OCI-LY1 (cell line): Measurements from ENCODE around the gene RPS27A.
"Not testable (repeated sequence)": the region's sequence is repeated elsewhere in the genome, so short reads cannot be mapped to it uniquely, and the experiment has no call there.

ENCODE experiments used
- H2AFZ ChIP-seq: fragments of 200-600 bp; sonication (generic), shearing (Covaris generic); 2 replicates; pipeline ENCODE4 v1.6.0; 2014; ENCODE audit warnings: antibody characterized with exemption, mild to moderate bottlenecking, low read length
- H3F3A ChIP-seq: fragments of 200-600 bp; sonication (generic), shearing (Covaris generic); 2 replicates; pipeline ENCODE4 v1.6.0; 2014; ENCODE audit warnings: mild to moderate bottlenecking, antibody characterized with exemption, low read length, moderate library complexity; ENCODE audit not compliant: insufficient read depth
- H3K27ac ChIP-seq: fragments of 200-600 bp; sonication (generic); 2 replicates; pipeline ENCODE4 v1.5.1; 2014; ENCODE audit warnings: low read length, mixed run types, mild to moderate bottlenecking, low read depth; ENCODE audit not compliant: poor library complexity, severe bottlenecking
- H3K27me3 ChIP-seq: fragments of 200-600 bp; sonication (generic); 2 replicates; pipeline ENCODE4 v1.6.0; 2014; ENCODE audit warnings: antibody characterized with exemption, mild to moderate bottlenecking, low read length, moderate library complexity; ENCODE audit not compliant: insufficient read depth
- H3K36me3 ChIP-seq: fragments of 200-600 bp; sonication (generic); 2 replicates; pipeline ENCODE4 v1.6.1; 2014; ENCODE audit warnings: mild to moderate bottlenecking, antibody characterized with exemption, low read length, moderate library complexity, mixed read lengths; ENCODE audit not compliant: insufficient read depth
- H3K4me1 ChIP-seq: fragments of 200-600 bp; sonication (generic); 2 replicates; pipeline ENCODE4 v1.5.1; 2014; ENCODE audit warnings: mild to moderate bottlenecking, low read length, moderate library complexity; ENCODE audit not compliant: insufficient read depth, severe bottlenecking
- H3K4me2 ChIP-seq: fragments of 200-600 bp; sonication (generic), shearing (Covaris generic); 2 replicates; pipeline ENCODE4 v1.6.1; 2014; ENCODE audit warnings: low read length
- H3K4me3 ChIP-seq: fragments of 200-600 bp; sonication (generic); 2 replicates; pipeline ENCODE4 v1.5.1; 2014; ENCODE audit warnings: low read length, low read depth, mild to moderate bottlenecking, mixed read lengths; ENCODE audit not compliant: poor library complexity, severe bottlenecking
- H3K79me2 ChIP-seq: fragments of 200-600 bp; shearing (Covaris generic); 2 replicates; pipeline ENCODE4 v1.6.1; 2016; ENCODE audit warnings: mixed run types, low read length, mixed read lengths; ENCODE audit not compliant: insufficient read depth
- H3K9ac ChIP-seq: fragments of 200-600 bp; sonication (generic), shearing (Covaris generic); 2 replicates; pipeline ENCODE4 v1.6.1; 2014; ENCODE audit warnings: mild to moderate bottlenecking, low read length, mixed read lengths
- H3K9me2 ChIP-seq: fragments of 200-600 bp; sonication (generic), shearing (Covaris generic); 2 replicates; pipeline ENCODE4 v1.6.1; 2014; ENCODE audit warnings: low read depth, mild to moderate bottlenecking, low read length, mixed read lengths
- H3K9me3 ChIP-seq: fragments of 200-600 bp; shearing (Covaris generic); 2 replicates; pipeline ENCODE4 v1.6.1; 2014; ENCODE audit warnings: low read length, mixed read lengths
- H4K20me1 ChIP-seq: fragments of 200-600 bp; sonication (generic), shearing (Covaris generic); 2 replicates; pipeline ENCODE4 v1.6.0; 2016; ENCODE audit warnings: mild to moderate bottlenecking, low read length; ENCODE audit not compliant: insufficient read depth
- EZH2 ChIP-seq: fragments of 200-600 bp; sonication (generic), shearing (Covaris generic); IDR thresholded peaks from 2 replicates; pipeline ENCODE4 v1.8.0; 2017; ENCODE audit warnings: borderline replicate concordance, mixed run types, mild to moderate bottlenecking, antibody characterized with exemption, low read length, moderate library complexity, mixed read lengths
- TF ChIP-seq, protein P1 (sequence below): fragments of 200-600 bp; sonication (generic), shearing (Covaris generic); IDR thresholded peaks from 2 replicates; pipeline ENCODE4 v1.5.1; 2017; ENCODE audit warnings: mild to moderate bottlenecking, antibody characterized with exemption, low read length, moderate library complexity, mixed read lengths

RPS27A gene

DNA sequence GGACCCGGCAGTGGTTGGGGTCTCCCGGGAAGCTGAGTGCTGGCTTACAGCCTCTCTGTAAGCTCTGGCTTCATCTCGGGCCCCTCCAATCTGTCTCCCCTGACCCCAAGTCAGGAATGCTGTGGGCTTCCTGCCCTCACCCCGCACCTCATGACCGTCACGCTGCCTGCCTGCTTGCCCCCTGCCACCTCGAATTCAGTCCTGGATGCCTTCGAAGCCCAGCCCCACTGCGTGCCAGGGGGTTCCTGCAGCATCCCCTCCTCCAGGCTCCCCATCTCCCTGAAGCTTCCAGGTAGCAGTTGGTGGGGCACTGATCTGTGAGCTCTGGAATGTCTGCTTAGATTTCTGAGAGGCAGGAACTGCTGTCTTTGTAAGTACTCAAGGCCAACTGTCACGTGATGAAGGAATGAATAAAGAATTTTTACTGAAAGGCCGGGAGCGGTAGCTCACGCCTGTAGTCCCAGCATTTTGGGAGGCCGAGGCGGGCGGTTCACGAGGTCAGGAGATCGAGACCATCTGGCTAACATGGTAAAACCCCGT, 6.9 kb upstream of the RPS27A start:
- H3K9ac ChIP-seq: no peak overlapping the region; the same call in 1 of the 2 replicates
- no peaks in the 10 kb centered on the region for H4K20me1 ChIP-seq
- no peaks in the 10 kb centered on the region for H3K27me3 ChIP-seq
- peaks cover 30% of the 10 kb centered on the region for H3K4me1 ChIP-seq
- no peaks in the 10 kb centered on the region for H3K9me3 ChIP-seq
- peak overlapping the region; percentile 25 for H3K27ac ChIP-seq
- H2AFZ ChIP-seq: no peak overlapping the region
- no peaks in the 10 kb centered on the region for H3K79me2 ChIP-seq
- H3K9me2 ChIP-seq: no peaks in the 10 kb centered on the region
- TF ChIP-seq EZH2: no peak
- TF ChIP-seq, protein P1, sequence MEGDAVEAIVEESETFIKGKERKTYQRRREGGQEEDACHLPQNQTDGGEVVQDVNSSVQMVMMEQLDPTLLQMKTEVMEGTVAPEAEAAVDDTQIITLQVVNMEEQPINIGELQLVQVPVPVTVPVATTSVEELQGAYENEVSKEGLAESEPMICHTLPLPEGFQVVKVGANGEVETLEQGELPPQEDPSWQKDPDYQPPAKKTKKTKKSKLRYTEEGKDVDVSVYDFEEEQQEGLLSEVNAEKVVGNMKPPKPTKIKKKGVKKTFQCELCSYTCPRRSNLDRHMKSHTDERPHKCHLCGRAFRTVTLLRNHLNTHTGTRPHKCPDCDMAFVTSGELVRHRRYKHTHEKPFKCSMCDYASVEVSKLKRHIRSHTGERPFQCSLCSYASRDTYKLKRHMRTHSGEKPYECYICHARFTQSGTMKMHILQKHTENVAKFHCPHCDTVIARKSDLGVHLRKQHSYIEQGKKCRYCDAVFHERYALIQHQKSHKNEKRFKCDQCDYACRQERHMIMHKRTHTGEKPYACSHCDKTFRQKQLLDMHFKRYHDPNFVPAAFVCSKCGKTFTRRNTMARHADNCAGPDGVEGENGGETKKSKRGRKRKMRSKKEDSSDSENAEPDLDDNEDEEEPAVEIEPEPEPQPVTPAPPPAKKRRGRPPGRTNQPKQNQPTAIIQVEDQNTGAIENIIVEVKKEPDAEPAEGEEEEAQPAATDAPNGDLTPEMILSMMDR: no peak
- H3K4me3 ChIP-seq: no peak overlapping the region
- H3K36me3 ChIP-seq: peaks cover 3% of the 10 kb centered on the region; the same call in 1 of the 2 replicates
- peak overlapping the region; percentile 25; the same call in 1 of the 2 replicates for H3K4me2 ChIP-seq
- no peaks in the 10 kb centered on the region for H3F3A ChIP-seq

DNA sequence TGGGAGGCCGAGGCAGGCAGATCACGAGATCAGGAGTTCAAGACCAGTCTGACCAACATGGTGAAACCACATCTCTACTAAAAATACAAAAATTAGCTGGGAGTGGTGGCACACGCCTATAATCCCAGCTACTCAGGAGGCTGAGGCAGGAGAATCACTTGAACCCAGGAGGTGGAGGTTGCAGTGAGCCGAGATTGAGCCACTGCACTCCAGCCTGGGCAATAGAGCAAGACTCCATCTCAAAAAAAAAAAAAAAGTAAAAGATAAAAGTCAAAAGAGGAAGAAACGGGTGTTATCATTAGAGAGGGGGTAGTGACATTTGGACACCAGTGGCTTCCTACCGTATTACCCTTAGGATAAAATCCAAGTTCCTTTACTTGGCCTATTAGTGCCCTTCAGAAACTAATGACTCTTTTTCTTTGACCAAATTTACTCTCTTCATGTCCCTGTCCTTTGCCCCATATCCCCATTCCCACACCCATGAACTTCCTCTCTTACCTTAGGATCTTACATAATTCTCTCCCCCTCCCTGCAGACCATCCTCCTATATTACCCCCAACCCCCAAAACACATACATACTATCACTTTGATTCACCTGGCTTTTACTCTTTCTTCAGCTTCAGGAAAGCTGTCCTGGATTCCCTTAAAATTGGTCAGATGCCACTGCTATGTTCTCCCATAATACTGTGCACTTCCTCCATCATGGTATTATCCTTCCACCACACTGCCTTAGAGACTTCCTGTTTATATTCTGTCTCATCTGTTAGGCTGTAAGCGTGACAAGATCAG, 4.9 kb upstream of the RPS27A start:
- not testable (repeated sequence) for H2AFZ ChIP-seq, H3K4me3 ChIP-seq, H3K9me3 ChIP-seq, H3K9me2 ChIP-seq, H3K27me3 ChIP-seq, H3F3A ChIP-seq, H3K36me3 ChIP-seq, H3K9ac ChIP-seq, H4K20me1 ChIP-seq
- H3K27ac ChIP-seq: peak overlapping the region; percentile 23
- peaks cover 37% of the 10 kb centered on the region for H3K4me1 ChIP-seq
- peaks cover 11% of the 10 kb centered on the region for H3K79me2 ChIP-seq
- peak overlapping the region; percentile 35; the same call in 1 of the 2 replicates for H3K4me2 ChIP-seq

GRCh38 chr2:55228226-55228563, 4.3 kb upstream of the RPS27A start:
- Histone ChIP-seq H4K20me1 (no peaks in the 10 kb centered on the region), H3K36me3 (peaks cover 9% of the 10 kb centered on the region), H2AFZ (no peak overlapping the region), H3K9ac (no peak overlapping the region), H3K27ac (peak overlapping the region; percentile 23), H3K4me2 (peak overlapping the region; percentile 35; the same call in 1 of the 2 replicates), H3K4me3 (no peak overlapping the region), H3F3A (no peaks in the 10 kb centered on the region), H3K9me2 (no peaks in the 10 kb centered on the region), H3K79me2 (peaks cover 17% of the 10 kb centered on the region), H3K9me3 (no peaks in the 10 kb centered on the region), H3K27me3 (no peaks in the 10 kb centered on the region), H3K4me1 (peaks cover 33% of the 10 kb centered on the region)
- no peak for TF ChIP-seq EZH2
- TF ChIP-seq, protein P1: no peak
